Upper lobe of left lung (tissue), 4 donors: ENCODE data around the gene SOX14.

ENCODE experiments used
- POLR2A ChIP-seq, 4 donors: fragments of 450-650 bp; IDR thresholded peaks; one replicate each; pipeline ENCODE4 v1.5.1; 2016 to 2017; ENCODE audit warnings: antibody characterized with exemption in 4 of 4, mild to moderate bottlenecking in 2 of 4
- TF ChIP-seq, protein P1 (sequence below), 6 experiments: fragments of 450-650 bp in 4 of 6; fragments of 200-600 bp in 2 of 6; sonication (generic) in 2 of 6; IDR thresholded peaks; one replicate each; pipeline ENCODE4 v1.5.1; 2016 to 2019; ENCODE audit warnings: antibody characterized with exemption in 6 of 6

DNA sequence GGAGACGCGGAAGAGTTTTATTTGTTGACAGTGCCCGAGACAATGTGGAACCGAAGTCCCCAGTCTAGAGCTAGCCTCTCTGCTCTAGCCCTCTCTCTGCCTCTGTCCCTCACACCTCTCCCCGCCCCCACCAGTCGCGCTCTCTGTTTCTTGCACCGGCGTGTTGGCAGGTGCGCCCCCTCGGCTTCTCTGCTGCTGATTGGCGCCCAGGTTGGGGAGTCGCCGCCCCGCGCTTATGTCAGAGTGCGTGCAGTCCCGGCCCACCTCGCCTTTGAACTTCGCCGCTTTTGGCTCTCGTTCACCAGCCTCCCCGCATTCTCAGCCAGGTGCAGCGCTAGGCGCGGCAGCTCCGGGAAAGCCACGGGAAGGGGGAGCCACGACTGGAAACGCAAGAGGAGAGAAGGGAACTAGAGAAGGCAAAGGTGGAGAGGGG is at the start of gene SOX14:
- TF ChIP-seq, protein P1, sequence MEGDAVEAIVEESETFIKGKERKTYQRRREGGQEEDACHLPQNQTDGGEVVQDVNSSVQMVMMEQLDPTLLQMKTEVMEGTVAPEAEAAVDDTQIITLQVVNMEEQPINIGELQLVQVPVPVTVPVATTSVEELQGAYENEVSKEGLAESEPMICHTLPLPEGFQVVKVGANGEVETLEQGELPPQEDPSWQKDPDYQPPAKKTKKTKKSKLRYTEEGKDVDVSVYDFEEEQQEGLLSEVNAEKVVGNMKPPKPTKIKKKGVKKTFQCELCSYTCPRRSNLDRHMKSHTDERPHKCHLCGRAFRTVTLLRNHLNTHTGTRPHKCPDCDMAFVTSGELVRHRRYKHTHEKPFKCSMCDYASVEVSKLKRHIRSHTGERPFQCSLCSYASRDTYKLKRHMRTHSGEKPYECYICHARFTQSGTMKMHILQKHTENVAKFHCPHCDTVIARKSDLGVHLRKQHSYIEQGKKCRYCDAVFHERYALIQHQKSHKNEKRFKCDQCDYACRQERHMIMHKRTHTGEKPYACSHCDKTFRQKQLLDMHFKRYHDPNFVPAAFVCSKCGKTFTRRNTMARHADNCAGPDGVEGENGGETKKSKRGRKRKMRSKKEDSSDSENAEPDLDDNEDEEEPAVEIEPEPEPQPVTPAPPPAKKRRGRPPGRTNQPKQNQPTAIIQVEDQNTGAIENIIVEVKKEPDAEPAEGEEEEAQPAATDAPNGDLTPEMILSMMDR (IDR thresholded peaks at IDR 0.05) = no peak
- no peak for TF ChIP-seq POLR2A (IDR thresholded peaks at IDR 0.05)
